Stomach (tissue), 9 donors: Measurements from ENCODE around the gene ERCC4. TPM values are rescaled to one million over a fixed set of nuclear protein-coding genes. Genes with fewer than 3 reads are reported as not detected.

Experiments used
- DNase-seq, 2 donors: peaks; one replicate each; pipeline versions ENCODE4 v3.0.0 to v3.0.0-alpha.2; 2013 to 2019
- H3K27ac ChIP-seq, 5 donors: fragments of 200-600 bp in 4 of 5; sonication (generic) in 4 of 5; one replicate each; pipeline ENCODE4 v1.5.1; 2013 to 2019; ENCODE audit warnings: mild to moderate bottlenecking in 1 of 5, moderate library complexity in 1 of 5
- H3K27me3 ChIP-seq, 3 donors: fragments of 200-600 bp; sonication (generic); one replicate each; pipeline ENCODE4 v1.5.1; 2017 to 2019; ENCODE audit warnings: mixed run types in 1 of 3
- H3K36me3 ChIP-seq, 4 donors: fragments of 200-600 bp; sonication (generic); 1 replicate in 3 of 4; 2 replicates in 1 of 4; pipeline ENCODE4 v1.5.1; 2016 to 2019
- H3K4me1 ChIP-seq, 4 donors: fragments of 200-600 bp; sonication (generic); one replicate each; pipeline ENCODE4 v1.5.1; 2016 to 2019
- H3K4me3 ChIP-seq, 4 donors: fragments of 200-600 bp; sonication (generic) in 3 of 4; one replicate each; pipeline ENCODE4 v1.5.1; 2016 to 2019; ENCODE audit warnings: mild to moderate bottlenecking in 1 of 4
- H3K9me3 ChIP-seq, 4 donors: fragments of 200-600 bp; sonication (generic); one replicate each; pipeline ENCODE4 v1.5.1; 2016 to 2019
- EP300 ChIP-seq: sonication (generic); formaldehyde crosslinking; IDR thresholded peaks from one replicate; pipeline ENCODE4 v1.6.1; 2017; ENCODE audit warnings: antibody characterized with exemption
- POLR2A ChIP-seq, 4 donors: fragments of 450-650 bp; IDR thresholded peaks; one replicate each; pipeline ENCODE4 v1.6.1; 2016; ENCODE audit warnings: antibody characterized with exemption in 4 of 4, control low read depth in 2 of 4, mild to moderate bottlenecking in 1 of 4, moderate library complexity in 1 of 4
- POLR2AphosphoS5 ChIP-seq, 3 donors: sonication (generic); formaldehyde crosslinking; IDR thresholded peaks; one replicate each; pipeline ENCODE4 v1.6.1; 2016; ENCODE audit warnings: antibody characterized with exemption in 3 of 3
- WGBS, 5 donors: extraction: QIAGEN DNeasy Blood & Tissue Kit in 3 of 5; methylation state at CpG; one replicate each; pipeline versions ENCODE4 v1.1.5 to v1.1.7; 2013 to 2018; 5-methylcytosine and 5-hydroxymethylcytosine counted together
- intact Hi-C: fragments of 100-400 bp; cut with DNase I; formaldehyde crosslinking; loops from one replicate; pipeline ENCODE4 v1.15.1; 2023; ENCODE audit warnings: low total_unique reads
- polyA plus RNA-seq, 3 donors: library from polyadenylated mRNA; stranded (reverse); fragments of 200-250 nt; gene quantifications; one replicate each; pipeline ENCODE4 v1.2.3, GENCODE V29; 2013
- total RNA-seq, 5 donors: library from RNA; depleted of rRNA; stranded (reverse); fragments of >200 nt; gene quantifications; one replicate each; pipeline versions ENCODE4 v1.1.0 to v1.2.3, GENCODE V29; 2014 to 2016
- TF ChIP-seq, protein P1 (sequence below), 7 experiments: fragments of 450-650 bp in 4 of 7; fragments of 200-600 bp in 3 of 7; sonication (generic) in 3 of 7; IDR thresholded peaks; one replicate each; pipeline ENCODE4 v1.5.1; 2016 to 2019; ENCODE audit warnings: antibody characterized with exemption in 7 of 7, control low read depth in 2 of 7, mild to moderate bottlenecking in 1 of 7
- donor health status: healthy with polysubstance abuse.
- donor health status: Bipolar disorder and iron deficiency.
- donor health status: healthy.

ERCC4 gene
- total and polyA plus RNA-seq, 8 donors = 1.2 to 45.8 (median 7.7) TPM

DNA sequence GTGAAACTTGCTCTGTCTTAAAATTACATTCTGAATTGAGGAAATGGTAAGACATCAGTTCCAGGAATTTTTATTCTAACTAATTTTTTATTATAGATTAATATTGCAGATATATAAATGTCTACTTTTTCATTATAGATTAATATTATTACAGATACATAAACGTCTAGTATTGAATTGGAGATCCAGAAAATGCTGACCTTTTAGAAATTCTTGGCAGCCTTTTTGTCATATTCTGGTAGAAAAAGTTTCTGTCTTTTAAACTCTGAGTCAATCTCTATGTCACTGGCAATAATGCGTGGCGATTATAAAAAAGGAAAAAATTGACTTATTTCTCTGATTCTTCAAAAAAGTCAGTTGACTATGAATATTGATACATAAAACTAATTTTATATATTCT lies 8.7 kb downstream of the ERCC4 start:
- no peak overlapping the region for H3K4me3 ChIP-seq
- peaks cover 0 to 9% (median 5%) of the 10 kb centered on the region in 4 donors for H3K4me1 ChIP-seq
- H3K27me3 ChIP-seq = no peaks in the 10 kb centered on the region
- DNase-seq = no peak
- H3K9me3 ChIP-seq = no peaks in the 10 kb centered on the region
- peaks cover 0 to 57% (median 47%) of the 10 kb centered on the region in 4 donors for H3K36me3 ChIP-seq
- H3K27ac ChIP-seq = no peak overlapping the region
- intact Hi-C loops = loop anchor here (10.0 kb wide), 2 partner anchors 316 to 356 kb away; no protein-coding TSS in a partner anchor
- WGBS, 5 donors = 89 to 93% (median 90%) methylated on average over 3 of the region's 3 CpGs
- TF ChIP-seq EP300 = no peak
- TF ChIP-seq POLR2AphosphoS5 (IDR thresholded peaks at IDR 0.05) = no peak
- TF ChIP-seq, protein P1, sequence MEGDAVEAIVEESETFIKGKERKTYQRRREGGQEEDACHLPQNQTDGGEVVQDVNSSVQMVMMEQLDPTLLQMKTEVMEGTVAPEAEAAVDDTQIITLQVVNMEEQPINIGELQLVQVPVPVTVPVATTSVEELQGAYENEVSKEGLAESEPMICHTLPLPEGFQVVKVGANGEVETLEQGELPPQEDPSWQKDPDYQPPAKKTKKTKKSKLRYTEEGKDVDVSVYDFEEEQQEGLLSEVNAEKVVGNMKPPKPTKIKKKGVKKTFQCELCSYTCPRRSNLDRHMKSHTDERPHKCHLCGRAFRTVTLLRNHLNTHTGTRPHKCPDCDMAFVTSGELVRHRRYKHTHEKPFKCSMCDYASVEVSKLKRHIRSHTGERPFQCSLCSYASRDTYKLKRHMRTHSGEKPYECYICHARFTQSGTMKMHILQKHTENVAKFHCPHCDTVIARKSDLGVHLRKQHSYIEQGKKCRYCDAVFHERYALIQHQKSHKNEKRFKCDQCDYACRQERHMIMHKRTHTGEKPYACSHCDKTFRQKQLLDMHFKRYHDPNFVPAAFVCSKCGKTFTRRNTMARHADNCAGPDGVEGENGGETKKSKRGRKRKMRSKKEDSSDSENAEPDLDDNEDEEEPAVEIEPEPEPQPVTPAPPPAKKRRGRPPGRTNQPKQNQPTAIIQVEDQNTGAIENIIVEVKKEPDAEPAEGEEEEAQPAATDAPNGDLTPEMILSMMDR (IDR thresholded peaks at IDR 0.05) = no peak
- no peak for TF ChIP-seq POLR2A (IDR thresholded peaks at IDR 0.05)

DNA sequence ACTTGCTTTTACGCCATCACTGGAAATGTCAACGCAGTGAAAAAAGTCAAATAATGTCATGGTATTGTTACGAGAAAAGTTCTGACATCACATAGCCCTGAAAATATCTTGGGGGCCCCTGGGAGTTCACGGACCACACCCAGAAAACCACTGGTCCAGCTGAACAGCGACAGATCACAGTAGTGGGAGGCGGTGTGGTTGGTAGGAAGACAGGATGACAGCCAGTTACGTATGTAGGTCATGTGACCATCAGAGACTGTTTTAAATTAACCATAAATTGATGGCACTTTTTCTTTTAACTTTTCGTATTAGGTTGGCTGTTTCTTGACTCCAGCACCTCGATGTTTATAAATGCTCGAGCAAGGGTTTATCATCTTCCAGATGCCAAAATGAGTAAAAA lies 11.9 kb downstream of the ERCC4 start:
- peaks cover 9 to 57% (median 54%) of the 10 kb centered on the region in 4 donors for H3K36me3 ChIP-seq

DNA sequence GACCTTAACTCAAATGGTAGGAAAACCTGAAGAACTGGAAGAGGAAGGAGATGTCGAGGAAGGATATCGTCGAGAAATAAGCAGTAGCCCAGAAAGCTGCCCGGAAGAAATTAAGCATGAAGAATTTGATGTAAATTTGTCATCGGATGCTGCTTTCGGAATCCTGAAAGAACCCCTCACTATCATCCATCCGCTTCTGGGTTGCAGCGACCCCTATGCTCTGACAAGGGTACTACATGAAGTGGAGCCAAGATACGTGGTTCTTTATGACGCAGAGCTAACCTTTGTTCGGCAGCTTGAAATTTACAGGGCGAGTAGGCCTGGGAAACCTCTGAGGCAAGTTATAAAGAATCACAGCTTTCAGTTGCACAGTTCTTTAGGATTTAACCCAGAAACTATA lies 15.5 kb downstream of the ERCC4 start:
- Histone ChIP-seq H3K27me3 (no peaks in the 10 kb centered on the region), H3K4me1 (peaks cover 0 to 17% (median 11%) of the 10 kb centered on the region in 4 donors), H3K27ac (no peak overlapping the region), H3K9me3 (no peaks in the 10 kb centered on the region), H3K36me3 (peaks cover 14 to 74% (median 64%) of the 10 kb centered on the region in 4 donors), H3K4me3 (no peak overlapping the region)
- WGBS, 5 donors = 82 to 85% (median 84%) methylated on average over 12 of the region's 12 CpGs
- TF ChIP-seq EP300 = no peak
- no peak for TF ChIP-seq POLR2AphosphoS5 (IDR thresholded peaks at IDR 0.05)
- no peak for TF ChIP-seq POLR2A (IDR thresholded peaks at IDR 0.05)
- TF ChIP-seq, protein P1 (IDR thresholded peaks at IDR 0.05) = no peak
- no peak for DNase-seq
- intact Hi-C loops = no loop called here

More for the DNA sequence above, 11.9 kb downstream of the ERCC4 start:
- TF ChIP-seq, protein P1 (IDR thresholded peaks at IDR 0.05) = no peak
- WGBS, 5 donors = 76 to 85% (median 81%) methylated on average over 10 of the region's 10 CpGs
- no peak for DNase-seq
- Histone ChIP-seq H3K4me1 (peaks cover 0 to 7% (median 5%) of the 10 kb centered on the region in 4 donors), H3K27ac (no peak overlapping the region), H3K9me3 (no peaks in the 10 kb centered on the region), H3K27me3 (no peaks in the 10 kb centered on the region), H3K4me3 (no peak overlapping the region)
- intact Hi-C loops = no loop called here

- Histone ChIP-seq H3K4me3 (no peak overlapping the region), H3K4me1 (peaks cover 0 to 17% (median 11%) of the 10 kb centered on the region in 4 donors), H3K36me3 (peaks cover 14 to 74% (median 59%) of the 10 kb centered on the region in 4 donors), H3K27me3 (no peaks in the 10 kb centered on the region), H3K27ac (peak overlapping the region in 1 of 5 donors; percentile 17), H3K9me3 (no peaks in the 10 kb centered on the region)
- no peak for TF ChIP-seq POLR2AphosphoS5 (IDR thresholded peaks at IDR 0.05)
- intact Hi-C loops = no loop called here
- WGBS, 5 donors = 49 to 74% (median 60%) methylated on average over 2 of the region's 2 CpGs
- DNase-seq = no peak
Measured at GRCh38 chr16:13936155-13936554, 16.2 kb downstream of the ERCC4 start.

DNA sequence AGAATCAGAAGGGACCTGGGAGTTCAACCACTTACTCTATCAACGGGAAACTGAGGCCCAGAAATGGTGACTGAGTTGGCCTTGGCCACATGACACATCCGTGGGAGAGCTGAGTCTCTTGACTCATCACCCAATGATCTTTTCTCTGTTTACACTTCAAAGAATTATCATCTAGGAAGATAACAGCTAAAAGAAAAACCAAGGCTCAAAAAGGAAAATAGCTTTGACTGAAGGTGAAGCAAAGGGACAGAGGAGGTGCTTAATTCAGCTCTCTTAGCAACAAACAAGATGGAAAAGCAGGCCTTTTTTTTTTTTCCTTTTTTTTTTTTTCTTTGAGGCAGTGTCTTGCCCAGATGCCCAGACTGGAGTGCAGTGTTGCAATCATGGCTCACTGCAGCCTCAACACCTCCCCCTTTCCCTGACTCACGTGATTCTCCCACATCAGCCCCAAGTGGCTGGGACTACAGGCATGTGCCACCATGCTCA lies 16.7 kb downstream of the ERCC4 start:
- H3K27me3 ChIP-seq = no peaks in the 10 kb centered on the region
- intact Hi-C loops = no loop called here
- H3K9me3 ChIP-seq = no peaks in the 10 kb centered on the region
- H3K4me1 ChIP-seq = peaks cover 0 to 17% (median 11%) of the 10 kb centered on the region in 4 donors
- TF ChIP-seq, protein P1 (IDR thresholded peaks at IDR 0.05) = no peak
- TF ChIP-seq EP300 = no peak
- no peak for TF ChIP-seq POLR2A (IDR thresholded peaks at IDR 0.05)
- TF ChIP-seq POLR2AphosphoS5 (IDR thresholded peaks at IDR 0.05) = no peak
- peak overlapping the region in 1 of 5 donors; percentile 17 for H3K27ac ChIP-seq
- 33 to 58% (median 50%) methylated on average over 3 of the region's 3 CpGs for WGBS, 5 donors
- H3K36me3 ChIP-seq = peaks cover 14 to 69% (median 55%) of the 10 kb centered on the region in 4 donors
- H3K4me3 ChIP-seq = no peak overlapping the region
- peak in 1 of 2 donors; percentile 41 for DNase-seq
